GM21367 (cell line): ENCODE measurements around the gene GNAO1.

Experiments
- ATAC-seq: cut with Tn5 transposase; IDR thresholded peaks from one replicate; pipeline ENCODE4 v1.9.1; 2021; ENCODE audit not compliant: unreplicated experiment

GNAO1 gene

DNA sequence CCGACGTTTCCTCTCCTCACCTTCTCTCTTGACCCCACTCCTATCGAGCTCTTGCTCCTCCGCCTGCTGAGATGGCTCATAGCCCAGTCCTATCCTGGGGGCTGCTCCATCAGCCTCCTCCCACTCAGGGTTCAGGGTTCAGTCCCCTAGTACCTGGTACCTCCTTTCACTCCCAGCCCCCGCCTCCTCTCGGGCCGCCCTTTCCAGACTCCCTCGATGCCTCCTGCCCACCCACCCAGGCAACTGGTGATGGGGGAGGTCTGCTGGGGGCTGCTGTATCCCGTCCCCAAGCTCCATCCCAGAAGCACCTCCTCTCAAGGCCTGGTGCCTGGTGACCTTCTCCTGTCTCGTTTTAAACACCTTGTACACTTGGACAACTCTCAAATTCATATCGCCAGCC lies 140.1 kb downstream of the GNAO1 start:
- no peak for ATAC-seq

DNA sequence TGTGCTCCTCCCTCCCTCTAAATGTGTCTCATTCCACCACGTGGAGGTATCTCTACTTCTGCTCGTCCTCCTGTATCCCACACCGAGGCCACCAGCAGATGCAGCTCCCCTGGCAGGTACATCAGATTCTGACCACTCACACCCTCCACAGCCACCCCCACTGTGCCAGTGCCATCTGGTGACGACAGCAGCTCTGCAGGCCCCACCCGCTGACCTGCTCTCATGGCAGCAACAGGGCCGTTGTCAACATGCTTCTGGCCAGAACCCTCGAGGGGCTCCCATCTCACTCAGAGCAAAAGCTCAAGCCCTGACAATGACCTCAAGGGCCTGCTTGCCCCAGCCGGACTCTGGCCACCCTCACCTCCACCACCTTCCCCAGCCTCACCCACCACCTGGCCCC lies 140.6 kb downstream of the GNAO1 start:
- no peak for ATAC-seq

DNA sequence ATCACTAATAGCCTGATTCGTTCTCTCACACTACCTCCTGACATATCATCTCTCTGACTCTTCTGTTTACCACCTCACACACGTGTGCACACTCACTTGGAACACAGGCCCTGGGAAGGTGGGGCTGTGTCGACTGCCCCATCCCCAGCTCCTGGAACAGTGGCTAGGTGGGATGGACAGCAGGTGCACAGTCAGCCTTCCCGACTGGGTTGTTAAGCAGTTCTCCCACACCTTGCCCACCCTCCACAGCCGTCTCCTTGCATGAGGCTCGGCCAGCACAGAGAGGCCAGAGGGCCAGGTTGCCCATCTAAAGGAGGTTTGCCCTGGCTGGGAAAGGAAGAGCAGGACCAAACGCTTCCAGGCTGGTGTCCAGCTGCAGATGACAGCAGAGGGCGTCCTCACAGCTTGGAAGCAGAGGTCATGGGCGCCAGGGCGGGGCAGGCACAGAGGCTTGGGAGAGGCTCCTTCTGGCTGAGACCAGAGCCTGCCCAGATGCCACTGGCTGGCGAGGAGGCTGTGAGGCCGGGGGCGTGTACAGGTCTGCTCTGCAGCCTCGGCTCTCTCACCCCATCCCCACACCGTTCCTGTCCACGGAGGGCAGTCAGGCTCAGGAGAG lies 141.3 kb downstream of the GNAO1 start:
- no peak for ATAC-seq

DNA sequence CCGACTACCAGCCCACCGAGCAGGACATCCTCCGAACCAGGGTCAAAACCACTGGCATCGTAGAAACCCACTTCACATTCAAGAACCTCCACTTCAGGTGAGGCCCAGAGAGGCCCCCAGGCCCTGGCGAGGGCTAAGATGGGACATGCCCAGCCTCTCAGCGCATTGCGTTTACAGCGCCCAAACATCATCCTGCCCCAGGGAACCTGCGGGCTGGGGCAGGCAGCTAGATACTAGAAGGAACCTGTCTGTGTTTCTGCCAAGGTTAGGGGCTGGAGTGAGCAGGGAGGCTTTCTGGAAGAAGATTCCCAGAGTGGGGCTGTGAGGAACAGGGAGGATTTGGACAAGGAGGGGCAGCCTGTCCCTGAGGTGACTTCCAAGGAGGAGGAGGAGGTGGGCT lies 143.5 kb downstream of the GNAO1 start:
- no peak for ATAC-seq

DNA sequence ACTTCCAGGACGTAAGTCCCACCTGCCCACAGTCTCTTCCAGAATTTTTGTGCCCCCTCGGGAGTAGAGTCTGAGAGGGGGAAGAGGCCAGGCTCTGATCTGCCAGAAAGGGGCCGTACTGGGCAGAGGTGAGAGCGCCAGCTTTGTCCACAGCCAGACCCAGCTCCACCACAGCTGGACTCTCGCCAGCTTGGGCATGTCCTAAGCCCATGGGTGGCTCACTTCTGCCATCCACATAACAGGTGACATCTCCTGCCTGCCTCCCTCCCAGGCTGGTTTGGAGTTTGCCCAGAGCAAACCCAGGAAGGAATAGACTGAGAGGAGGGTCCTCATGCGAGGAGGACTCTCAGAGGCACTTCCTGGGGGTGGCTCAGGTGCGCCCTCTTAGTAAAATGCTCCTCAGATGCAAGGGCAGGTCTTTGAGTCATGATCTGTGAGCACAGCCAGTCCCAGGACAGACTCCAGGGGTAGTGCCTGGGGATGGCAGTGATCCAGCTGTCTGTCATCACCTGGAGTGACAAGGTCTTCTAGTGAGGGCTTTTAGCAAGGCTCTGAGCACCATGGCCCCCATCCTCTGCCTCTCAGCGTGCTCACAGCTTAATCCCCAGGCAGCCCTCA lies 144.9 kb downstream of the GNAO1 start:
- no peak for ATAC-seq

DNA sequence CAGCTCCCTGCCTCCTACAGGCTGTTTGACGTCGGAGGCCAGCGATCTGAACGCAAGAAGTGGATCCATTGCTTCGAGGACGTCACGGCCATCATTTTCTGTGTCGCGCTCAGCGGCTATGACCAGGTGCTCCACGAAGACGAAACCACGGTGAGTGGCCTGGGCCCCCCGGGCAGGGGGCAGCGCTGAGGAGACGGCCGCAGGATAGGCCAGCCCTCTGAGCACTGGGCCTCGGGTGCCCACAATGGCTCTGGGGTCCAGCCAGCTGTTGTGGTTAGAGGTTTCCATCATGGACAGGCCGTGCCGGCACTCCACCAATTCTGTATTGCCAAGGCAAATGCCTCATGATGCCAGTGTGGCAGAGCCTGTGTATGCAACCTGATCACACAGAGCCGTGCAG lies 145.4 kb downstream of the GNAO1 start:
- ATAC-seq, result no peak

DNA sequence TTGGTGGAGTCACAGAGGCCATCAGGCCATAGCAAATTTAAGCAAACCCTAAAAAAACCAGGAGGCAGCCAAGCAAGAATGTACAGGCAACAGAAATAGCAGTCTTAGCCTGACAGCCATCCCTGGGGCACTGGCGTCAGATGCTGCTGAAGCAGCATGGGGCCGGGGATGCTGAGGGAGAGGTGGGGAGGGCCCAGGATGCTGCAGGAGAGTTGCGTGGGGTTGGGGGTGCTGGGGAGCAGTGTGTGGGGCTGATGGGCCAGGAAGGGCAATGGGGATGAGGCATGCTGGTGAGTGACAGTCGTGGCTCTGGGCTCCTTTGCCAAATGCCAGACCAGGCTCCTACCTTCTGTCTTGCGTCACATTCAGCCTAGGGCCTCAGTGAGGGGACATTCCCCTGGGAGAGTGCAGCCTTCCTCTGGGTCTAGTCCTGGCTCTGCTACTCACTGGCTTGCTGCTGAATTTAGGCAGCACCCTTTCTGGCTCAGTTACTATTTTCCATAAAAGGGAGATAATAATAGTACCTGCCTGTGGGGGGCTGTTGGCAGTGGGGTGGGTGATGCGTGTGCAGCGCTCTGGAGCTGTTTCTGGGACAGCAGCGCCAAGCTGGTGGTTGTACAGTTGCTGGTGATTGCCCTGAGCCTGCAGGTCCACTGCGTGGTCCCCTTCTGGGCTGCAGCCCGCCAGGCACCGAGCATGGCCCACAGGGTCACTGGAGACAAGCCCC lies 146.0 kb downstream of the GNAO1 start:
- no peak for ATAC-seq

DNA sequence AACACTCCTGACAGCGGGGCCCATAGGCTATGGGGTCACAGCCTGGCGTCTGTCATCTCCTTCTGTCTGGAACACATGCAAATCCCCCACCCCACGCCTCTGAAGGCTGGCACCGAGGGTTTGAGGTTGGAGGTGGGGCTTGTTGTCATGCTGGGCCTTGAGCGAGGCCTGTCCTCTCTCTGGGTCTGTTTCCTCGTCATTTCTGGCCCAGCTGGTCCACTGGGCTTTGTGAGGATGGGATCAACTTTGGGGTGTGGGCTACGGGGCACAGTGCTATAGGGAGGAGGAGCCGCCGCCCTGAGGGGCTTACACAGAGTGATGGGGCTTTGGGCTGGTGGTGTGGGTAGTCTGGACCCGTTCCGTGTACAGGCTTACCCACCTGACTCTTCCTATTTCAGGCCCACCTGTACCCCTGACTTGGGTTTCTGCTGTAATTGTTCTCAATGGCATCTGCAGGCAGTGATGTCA lies 146.6 kb downstream of the GNAO1 start:
- ATAC-seq, result no peak

DNA sequence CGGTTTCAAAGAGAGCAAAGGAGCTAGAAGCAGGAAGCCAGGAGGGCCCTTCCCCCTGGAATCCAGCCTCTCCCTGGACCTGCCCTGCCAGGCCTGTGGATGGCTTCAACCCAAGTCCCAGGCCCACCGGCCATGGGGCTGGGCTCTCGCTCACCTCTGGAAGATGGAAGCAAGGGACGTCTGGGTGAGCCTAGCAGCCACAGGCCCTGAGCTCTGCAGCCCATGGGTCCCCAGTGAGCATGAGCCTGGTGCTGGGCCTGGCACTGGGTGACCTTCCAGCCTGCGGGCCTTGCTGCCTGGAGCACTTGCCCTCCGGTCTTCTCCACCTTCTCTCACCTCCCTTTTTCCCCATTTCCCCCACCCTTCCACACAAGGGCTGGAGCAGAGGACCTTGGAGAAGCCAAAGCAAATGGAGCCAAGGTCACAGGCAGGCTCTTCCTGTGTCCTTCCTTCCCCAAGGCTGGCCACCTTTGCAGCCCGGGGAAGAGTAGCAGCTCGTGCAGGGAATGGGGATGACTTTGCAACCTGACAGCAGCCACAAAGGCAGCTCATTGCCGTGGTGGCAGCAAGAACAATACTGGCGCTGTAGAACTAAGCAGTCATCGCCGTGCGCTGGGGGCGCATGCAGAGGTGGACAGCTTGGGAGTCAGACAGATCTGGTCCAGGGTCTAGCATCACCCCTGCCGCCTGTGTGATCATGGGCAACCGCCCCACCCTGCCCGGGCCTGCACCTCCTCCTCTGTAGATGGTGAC lies 147.5 kb downstream of the GNAO1 start:
- no peak for ATAC-seq

DNA sequence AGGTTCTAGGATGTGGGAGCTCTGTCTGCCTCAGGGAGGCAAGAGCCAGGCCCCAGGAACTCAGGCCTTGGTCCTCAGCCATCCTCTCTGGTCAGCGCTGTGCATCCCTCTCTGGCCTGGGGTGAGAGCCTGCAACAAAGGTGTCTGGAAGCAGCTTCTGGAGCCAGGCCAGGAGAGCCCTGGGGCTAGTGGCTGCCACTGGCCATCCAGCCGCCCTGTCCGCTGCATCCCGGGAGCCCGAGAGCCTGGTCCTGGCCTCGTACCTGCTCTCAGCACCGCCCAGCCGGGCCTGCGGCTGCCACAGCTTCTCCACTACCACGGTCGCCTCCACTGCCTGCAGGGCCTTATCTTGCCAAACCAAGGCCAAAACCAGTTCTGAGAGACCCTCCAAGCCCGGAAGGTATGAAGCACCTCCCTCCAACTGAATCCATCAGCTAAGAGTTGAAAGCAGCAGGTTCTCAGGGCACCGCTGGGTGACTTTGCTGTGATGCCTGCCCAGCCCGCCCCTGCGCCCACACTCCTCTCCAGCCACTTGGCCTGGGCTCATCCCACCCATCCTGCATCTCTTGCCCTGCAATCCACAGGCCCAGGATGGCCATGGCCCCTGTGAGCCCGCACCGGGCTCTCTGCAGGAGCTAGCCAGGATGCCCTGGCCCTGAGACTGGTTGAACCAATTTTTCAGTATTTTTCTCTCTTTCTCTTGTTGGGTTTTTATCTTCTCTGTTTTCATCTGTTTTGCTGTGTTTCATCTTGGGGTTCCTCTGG lies 148.3 kb downstream of the GNAO1 start:
- ATAC-seq, result no peak

DNA sequence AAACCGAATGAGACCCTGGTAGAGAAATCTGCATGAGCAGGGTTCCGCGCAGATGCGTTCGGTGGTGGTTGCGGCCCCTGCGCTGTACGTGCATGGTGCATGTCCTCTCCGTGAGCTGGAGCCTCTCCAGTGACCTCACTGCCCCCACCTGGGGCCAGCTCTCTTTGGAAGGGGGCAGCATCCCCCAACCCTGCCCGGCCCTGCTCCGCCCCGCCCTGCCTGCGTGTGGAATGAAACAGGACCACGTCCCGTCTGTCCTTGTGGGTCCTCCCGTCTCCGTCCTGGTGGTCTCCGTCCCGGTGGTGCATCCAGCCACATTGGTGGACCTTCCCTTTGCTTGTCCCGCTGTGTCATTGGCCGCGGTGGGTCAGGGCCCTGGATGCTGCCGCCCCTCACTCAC lies 149.1 kb downstream of the GNAO1 start:
- no peak for ATAC-seq

DNA sequence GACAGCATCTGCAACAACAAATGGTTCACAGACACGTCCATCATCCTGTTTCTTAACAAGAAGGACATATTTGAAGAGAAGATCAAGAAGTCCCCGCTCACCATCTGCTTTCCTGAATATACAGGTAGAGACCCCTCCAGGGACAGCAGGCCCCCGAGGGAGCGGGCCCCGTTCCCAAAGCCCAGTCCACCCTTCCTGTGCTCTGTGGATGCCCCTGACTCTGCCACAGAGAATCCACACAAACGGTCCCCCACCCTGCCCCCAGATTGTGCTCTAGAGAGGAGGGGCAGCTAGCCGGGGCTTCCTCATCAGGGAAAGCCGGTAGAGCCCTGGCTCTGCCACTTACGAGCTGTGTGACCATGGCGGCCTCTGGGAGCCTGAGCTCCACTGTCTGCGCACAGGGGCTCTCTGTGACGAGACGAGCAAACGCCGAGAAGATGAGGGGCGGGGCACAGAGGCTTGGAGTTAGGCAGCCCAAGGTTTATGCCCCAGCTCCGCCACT lies 149.6 kb downstream of the GNAO1 start:
- ATAC-seq, result no peak

DNA sequence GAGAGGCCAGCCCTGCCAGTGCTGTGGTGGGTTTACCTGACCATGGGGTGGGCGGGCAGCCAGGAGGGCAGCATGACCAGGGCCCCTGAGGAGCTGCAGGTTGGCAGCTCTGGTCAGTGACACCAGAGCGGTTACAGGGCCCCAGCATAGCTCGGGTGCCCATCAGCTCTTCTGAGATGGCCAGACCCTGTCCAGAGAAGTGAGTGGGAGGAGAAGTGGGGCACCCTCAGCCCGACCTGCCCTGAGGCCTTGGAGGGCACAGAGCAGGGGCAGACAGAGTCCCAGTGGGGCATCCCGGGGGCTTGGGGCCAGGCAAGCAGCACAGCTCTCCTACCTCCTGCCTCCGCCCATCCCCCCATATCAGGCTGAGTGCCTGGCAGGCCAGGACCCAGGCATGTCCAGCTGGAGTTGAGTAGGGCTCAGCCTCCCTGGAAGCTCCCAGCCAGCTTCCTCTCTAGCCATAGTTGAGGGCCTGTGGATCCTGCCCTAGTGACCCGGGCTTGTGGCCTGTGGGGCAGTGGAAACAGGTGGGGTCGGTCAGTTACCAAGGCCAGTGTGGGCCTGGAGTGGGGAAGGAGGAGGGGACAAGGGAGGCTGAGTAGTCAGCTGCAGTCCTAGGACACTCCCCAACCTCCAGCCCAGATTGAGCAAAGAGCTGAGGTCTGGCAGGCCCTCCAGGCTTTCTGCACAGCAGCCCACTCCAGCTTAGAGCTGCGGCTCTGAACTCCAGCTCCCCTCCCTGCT lies 150.5 kb downstream of the GNAO1 start:
- no peak for ATAC-seq

DNA sequence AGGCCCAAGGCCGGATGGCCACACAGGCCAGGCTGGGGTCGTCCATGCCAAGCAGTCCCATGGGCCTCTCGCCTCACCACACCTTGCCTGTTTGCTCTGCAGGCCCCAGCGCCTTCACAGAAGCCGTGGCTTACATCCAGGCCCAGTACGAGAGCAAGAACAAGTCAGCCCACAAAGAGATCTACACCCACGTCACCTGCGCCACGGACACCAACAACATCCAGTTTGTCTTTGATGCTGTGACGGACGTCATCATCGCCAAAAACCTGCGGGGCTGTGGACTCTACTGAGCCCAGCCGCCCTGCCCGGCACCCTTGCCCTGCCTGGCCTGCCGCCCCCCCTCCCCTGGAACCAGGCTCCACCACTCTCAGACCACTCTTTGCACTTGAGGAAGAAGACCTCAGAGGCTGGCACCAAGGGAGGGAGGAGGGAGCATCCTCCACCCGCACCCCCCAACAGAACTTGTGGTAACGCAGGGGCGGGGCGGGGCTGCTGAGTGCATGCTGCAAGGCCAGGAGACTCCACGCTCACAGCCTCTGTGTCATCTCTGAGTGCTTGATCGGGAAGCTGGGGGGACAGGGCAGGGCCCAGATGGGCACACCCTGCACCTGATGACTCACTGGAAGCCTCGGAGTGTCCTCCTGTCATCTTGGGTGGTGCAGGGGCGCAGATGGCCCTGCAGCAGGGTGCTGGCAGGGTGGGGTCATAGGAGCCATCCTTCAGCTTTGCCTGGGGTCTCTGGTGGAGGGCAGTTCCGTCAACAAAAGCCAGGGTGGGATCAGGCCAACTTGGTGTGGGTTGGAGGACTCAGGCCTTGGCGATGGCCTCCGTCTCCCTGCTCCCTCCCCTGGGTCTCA lies 152.6 kb downstream of the GNAO1 start:
- no peak for ATAC-seq

DNA sequence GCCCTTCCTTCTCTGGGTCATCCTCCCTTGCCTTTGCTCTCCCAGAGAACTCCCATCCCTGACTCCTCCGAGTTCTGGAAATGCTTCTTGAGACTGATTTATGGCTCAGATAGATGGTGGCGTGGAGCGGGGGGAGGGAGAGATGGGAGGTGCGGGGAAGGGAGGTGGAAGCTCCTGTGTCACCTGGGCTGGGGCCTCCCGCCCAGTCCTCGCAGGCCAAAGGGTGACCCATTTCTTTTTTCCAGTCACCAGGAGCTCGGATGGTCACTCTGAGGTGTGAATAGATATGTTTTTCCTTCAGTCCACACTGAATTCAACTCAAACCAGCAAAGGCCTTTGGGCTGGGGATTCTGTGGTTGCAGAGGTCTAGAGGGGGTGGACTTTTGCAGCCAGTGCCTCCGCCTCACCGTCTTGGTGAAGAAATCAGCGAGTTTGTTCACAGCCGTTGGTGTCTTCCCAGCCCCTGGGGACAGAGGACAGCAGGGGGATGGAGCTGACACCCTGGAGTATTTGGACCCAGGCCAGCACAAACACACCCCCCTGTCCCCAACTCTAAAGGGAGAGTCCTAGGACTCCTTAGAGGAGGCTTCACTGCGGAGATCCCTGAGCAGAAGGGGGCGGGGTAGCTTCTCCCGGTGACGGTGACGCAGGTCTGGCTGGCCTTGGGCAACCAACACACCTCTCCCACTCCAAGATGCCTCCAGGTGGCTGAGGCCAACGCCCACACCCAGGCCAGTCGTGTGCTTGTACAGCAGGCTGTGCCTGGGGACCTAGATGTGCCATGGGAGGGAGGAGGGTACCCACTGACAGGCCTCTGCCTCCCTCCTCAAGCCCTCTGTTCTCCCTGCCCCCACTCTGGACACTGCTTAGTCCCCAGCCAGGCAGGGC lies 153.5 kb downstream of the GNAO1 start:
- ATAC-seq, result no peak

DNA sequence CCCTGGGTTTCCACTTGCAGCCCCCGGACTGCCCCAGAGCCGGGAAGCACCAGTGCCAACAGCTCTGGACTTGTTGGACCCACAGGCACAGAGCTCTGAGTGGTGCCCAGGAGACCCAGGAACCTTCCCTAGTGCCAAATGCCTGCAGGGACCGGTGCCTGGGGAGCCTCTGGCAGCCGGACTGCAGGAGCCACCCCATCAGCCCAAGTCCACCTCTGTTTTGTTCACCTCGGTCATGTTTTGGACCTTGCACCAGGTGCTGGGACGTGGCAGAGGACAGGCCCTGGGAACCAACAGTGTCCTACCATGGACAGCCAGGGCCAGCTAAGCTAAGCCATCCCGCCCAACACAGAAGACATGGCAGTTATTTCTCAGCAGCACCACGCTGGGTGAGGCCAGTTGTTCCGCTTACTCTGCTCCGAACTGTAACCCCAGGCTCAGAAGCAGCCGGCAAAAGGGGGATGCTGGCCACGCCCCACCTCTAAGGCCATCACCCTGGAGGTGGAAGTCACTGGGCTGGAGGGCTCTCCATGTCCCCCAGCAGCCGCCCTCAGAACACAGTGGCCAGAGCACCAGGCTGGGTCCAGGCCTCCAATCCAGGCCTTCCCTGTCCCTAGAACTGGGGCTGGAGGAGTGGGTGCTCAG lies 154.2 kb downstream of the GNAO1 start:
- no peak for ATAC-seq

DNA sequence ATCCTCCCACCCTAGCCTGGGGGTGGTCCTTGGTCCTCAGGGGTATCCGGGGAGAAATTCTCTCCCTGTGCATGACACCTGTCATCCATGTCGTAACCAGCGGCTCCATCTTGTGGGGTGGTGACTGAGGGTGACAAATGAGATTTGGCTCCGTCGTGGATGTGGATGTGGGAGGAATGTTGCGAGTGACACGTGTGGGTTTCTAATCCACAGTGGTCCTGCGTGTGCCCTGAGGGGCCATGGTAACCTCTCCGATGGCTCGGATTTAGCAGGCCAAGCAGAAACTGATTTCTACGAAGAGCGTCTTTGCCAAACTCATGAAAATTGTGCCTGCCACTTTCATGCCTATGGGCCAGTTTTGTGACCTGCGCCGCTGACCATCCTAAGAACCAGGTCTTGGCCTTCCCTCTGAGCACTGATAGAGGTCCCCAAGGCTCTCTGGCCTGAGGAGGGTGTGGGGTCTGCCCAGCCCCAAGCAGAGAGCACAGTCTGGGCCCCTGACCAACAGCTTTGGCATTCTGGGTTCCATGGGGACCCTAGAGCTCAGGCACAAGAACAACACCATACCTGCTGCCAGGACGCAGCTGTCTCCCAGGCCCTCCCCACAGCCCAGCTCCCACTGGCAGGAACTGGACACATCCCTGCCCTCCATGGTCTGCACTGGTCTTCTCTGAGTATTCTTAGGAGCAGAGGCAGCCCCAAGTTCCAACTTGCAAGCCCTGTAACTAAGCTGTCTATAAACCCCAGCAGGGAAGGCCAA lies 155.0 kb downstream of the GNAO1 start:
- no peak for ATAC-seq
